ENCODE data around the gene HIPK2.

HIPK2 gene

GRCh38 chr7:139749545-139749944 is 28.3 kb downstream of the HIPK2 start:
- TF ChIP-seq CTCF (conservative IDR thresholded peaks at IDR 0.05; ENCODE audit: low read depth) = no peak
- no peak for DNase-seq (ENCODE audit: low spot score)
- ChIA-PET POLR2A (ENCODE audit: low non-redundant PET) (no interaction called here), CTCF (no interaction called here)
- no peak overlapping the region for H3K27ac ChIP-seq

GRCh38 chr7:139748941-139749340 is 28.9 kb downstream of the HIPK2 start:
- POLR2A ChIA-PET (ENCODE audit: low non-redundant PET) = no interaction called here
- H3K27ac ChIP-seq = no peak overlapping the region
- no peak for TF ChIP-seq CTCF (conservative IDR thresholded peaks at IDR 0.05; ENCODE audit: low read depth)
- DNase-seq (ENCODE audit: low spot score) = no peak
- CTCF ChIA-PET = no interaction called here

GRCh38 chr7:139748373-139748765 is 29.4 kb downstream of the HIPK2 start:
- POLR2A ChIA-PET (ENCODE audit: low non-redundant PET) = no interaction called here
- no peak overlapping the region for H3K27ac ChIP-seq
- TF ChIP-seq CTCF (conservative IDR thresholded peaks at IDR 0.05; ENCODE audit: low read depth) = no peak
- no peak for DNase-seq (ENCODE audit: low spot score)
- CTCF ChIA-PET = no interaction called here

GRCh38 chr7:139747662-139748372 is 30.0 kb downstream of the HIPK2 start:
- DNase-seq (ENCODE audit: low spot score) = no peak
- TF ChIP-seq CTCF (conservative IDR thresholded peaks at IDR 0.05; ENCODE audit: low read depth) = no peak
- CTCF ChIA-PET = no interaction called here
- POLR2A ChIA-PET (ENCODE audit: low non-redundant PET) = no interaction called here
- no peak overlapping the region for H3K27ac ChIP-seq

- POLR2A ChIA-PET (ENCODE audit: low non-redundant PET) = no interaction called here
- CTCF ChIA-PET = interaction anchor here (0.5 kb wide), 1 partner anchor 266 kb away, joined by 3 read pairs; no protein-coding TSS in a partner anchor
- H3K27ac ChIP-seq = no peak overlapping the region
Observed at GRCh38 chr7:139746652-139747051, 31.1 kb downstream of the HIPK2 start.

GRCh38 chr7:139745678-139746143 is 32.1 kb downstream of the HIPK2 start:
- CTCF ChIA-PET = no interaction called here
- POLR2A ChIA-PET (ENCODE audit: low non-redundant PET) = no interaction called here
- no peak for DNase-seq (ENCODE audit: low spot score)
- TF ChIP-seq CTCF (conservative IDR thresholded peaks at IDR 0.05; ENCODE audit: low read depth) = no peak
- peak overlapping the region; percentile 42 for H3K27ac ChIP-seq

More at GRCh38 chr7:139746652-139747051, 31.1 kb downstream of the HIPK2 start:
- no peak for DNase-seq (ENCODE audit: low spot score)
- no peak for TF ChIP-seq CTCF (conservative IDR thresholded peaks at IDR 0.05; ENCODE audit: low read depth)
